GM10266 (cell line): ENCODE data around the gene NUAK2.

ENCODE experiments used
- DNase-seq: peaks from one replicate; pipeline ENCODE4 v3.0.0; 2012; ENCODE audit errors: extremely low spot score
- TF ChIP-seq, protein P1 (sequence below): IDR thresholded peaks from 2 replicates; pipeline ENCODE4 v1.5.1; 2012; ENCODE audit warnings: mild to moderate bottlenecking, low read depth; ENCODE audit not compliant: control insufficient read depth, insufficient read depth; ENCODE audit errors: missing control alignments

NUAK2 gene

DNA sequence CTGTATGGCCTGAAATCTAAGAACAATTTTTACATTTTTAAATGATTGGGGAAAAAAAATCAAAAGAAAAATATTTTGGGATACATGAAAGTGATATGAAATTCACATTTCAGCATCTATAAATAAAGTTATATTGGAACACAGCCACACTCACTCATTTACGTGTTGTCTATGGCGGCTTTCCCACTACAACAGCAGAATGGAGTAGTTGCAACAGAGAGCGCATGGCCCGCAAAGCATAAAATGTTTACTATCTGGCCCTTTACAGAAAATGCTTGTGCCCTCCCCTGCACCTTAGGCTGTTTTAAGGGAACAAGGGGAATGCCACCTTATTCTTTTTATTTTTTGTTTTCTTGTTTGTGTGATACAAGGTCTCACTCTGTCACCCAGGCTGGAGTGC lies 31.6 kb upstream of the NUAK2 start:
- TF ChIP-seq, protein P1, sequence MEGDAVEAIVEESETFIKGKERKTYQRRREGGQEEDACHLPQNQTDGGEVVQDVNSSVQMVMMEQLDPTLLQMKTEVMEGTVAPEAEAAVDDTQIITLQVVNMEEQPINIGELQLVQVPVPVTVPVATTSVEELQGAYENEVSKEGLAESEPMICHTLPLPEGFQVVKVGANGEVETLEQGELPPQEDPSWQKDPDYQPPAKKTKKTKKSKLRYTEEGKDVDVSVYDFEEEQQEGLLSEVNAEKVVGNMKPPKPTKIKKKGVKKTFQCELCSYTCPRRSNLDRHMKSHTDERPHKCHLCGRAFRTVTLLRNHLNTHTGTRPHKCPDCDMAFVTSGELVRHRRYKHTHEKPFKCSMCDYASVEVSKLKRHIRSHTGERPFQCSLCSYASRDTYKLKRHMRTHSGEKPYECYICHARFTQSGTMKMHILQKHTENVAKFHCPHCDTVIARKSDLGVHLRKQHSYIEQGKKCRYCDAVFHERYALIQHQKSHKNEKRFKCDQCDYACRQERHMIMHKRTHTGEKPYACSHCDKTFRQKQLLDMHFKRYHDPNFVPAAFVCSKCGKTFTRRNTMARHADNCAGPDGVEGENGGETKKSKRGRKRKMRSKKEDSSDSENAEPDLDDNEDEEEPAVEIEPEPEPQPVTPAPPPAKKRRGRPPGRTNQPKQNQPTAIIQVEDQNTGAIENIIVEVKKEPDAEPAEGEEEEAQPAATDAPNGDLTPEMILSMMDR = no peak
- DNase-seq = no peak

DNA sequence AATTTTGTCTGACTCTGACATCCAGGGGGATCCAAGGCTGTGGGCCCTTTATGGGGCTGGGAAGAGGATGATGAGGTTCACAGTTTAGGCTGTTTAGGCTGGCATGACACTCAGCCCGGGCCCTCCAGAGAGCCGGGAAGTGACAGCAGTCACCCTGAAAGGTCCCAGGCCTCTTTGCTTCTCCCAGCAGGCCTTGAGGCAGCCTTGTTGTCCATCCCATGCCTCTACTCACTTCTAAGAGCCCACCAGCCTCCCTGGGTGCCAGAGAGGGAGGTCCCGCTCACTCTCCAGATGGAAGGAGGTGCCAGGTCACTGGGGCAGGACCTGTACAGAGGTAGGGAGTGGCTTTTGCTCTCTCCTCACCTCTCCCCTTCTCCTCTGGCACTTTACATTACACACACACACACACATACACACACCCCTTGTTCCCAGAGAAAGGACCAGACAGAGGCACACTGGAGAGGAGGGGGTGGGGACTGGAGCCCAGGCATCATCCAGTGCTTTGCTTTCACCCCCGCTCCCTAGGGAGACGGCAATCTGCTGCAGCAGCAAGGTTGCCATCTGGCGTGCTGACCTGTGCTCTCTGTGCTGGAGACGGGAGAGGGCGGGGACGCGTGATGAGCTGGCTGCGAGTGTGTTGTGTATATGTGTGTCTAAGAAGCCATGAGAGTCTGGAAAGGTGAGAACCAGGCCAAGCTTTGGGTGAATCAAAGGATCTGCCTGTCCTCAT lies 30.6 kb upstream of the NUAK2 start:
- DNase-seq = no peak
- TF ChIP-seq, protein P1 = no peak

DNA sequence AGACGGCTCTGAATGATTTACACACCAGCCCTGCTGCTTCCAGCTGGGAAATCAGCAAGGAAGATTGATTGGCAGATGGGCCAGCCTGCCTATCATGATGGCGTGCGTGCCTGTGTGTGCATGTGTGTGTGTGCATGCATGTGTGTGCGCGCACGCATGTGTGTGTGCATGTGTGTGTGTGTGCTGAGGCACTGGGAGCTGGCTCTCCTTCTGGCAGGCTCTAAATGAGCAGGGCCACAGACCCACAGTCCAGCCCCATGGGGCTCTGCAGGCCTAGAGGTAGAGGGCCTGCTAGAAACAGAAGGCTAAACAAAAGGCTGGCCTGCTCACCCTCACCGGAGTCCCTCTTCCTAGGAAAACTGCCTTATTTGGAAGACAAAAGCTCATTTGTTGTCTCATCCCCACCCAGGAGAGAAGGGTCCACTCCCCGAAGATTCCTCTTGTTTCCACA lies 29.2 kb upstream of the NUAK2 start:
- DNase-seq = no peak
- TF ChIP-seq, protein P1 = no peak

DNA sequence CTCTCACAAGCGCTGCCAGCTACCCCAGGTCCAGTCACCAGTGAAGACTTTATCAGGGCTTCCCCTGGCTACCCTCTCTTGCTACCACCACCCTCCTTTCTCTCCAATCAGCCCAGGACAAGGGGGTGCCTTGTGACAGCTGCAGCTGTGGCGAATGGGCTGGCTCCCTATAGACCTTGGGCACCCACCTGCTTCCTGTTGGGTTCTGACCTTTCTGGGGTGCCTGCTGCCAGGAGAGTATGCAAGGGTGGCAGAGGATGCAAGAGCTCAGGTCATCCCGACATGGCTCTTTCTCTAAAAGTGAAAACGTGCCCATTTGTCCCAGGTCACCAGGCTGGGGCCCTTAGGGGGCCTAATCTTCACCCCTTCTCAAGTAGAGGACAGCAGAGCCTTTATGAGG lies 28.6 kb upstream of the NUAK2 start:
- TF ChIP-seq, protein P1 = no peak
- no peak for DNase-seq

GRCh38 chr1:205348554-205349487 lies 27.3 kb upstream of the NUAK2 start:
- DNase-seq = no peak
- TF ChIP-seq, protein P1 = no peak

GRCh38 chr1:205346956-205347574 lies 25.5 kb upstream of the NUAK2 start:
- DNase-seq = no peak

More at GRCh38 chr1:205346956-205347574, 25.5 kb upstream of the NUAK2 start:
- TF ChIP-seq, protein P1 = no peak
